ENCODE data around the gene GID4. TPM values are rescaled to one million over a fixed set of nuclear protein-coding genes. Genes with fewer than 3 reads are reported as not detected.

The GID4 gene
- total RNA-seq, 1 donor from 2014 or later, result 8.3 TPM

- no peak for DNase-seq (ENCODE audit: low spot score in 2 of 2)
- intact Hi-C loops (cut with DNase I), result no loop called here
- no peaks in the 10 kb centered on the region for H3K4me1 ChIP-seq
- H3K36me3 ChIP-seq, result peaks cover 8 to 28% of the 10 kb centered on the region in 2 donors
- H3K27me3 ChIP-seq, result no peaks in the 10 kb centered on the region
- no peak overlapping the region for H3K4me3 ChIP-seq
- TF ChIP-seq CTCF (IDR thresholded peaks at IDR 0.05), result no peak
- H3K27ac ChIP-seq, result no peak overlapping the region
- no peaks in the 10 kb centered on the region for H3K9me3 ChIP-seq
Measured at GRCh38 chr17:18017958-18018357, 21.2 kb upstream of the GID4 start.

GRCh38 chr17:18018411-18018921 is 20.7 kb upstream of the GID4 start:
- no peaks in the 10 kb centered on the region for H3K4me1 ChIP-seq
- TF ChIP-seq CTCF (IDR thresholded peaks at IDR 0.05), result no peak
- H3K27ac ChIP-seq, result no peak overlapping the region
- intact Hi-C loops (cut with DNase I), result no loop called here
- no peaks in the 10 kb centered on the region for H3K9me3 ChIP-seq
- no peaks in the 10 kb centered on the region for H3K27me3 ChIP-seq
- peaks cover 8 to 28% of the 10 kb centered on the region in 2 donors for H3K36me3 ChIP-seq
- H3K4me3 ChIP-seq, result no peak overlapping the region
- DNase-seq (ENCODE audit: low spot score in 2 of 2), result no peak

- DNase-seq (ENCODE audit: low spot score in 2 of 2), result no peak
- Histone ChIP-seq H3K4me1 (no peaks in the 10 kb centered on the region), H3K36me3 (peaks cover 14 to 35% of the 10 kb centered on the region in 2 donors), H3K4me3 (no peak overlapping the region), H3K27me3 (no peaks in the 10 kb centered on the region), H3K27ac (no peak overlapping the region), H3K9me3 (no peaks in the 10 kb centered on the region)
- intact Hi-C loops (cut with DNase I), result no loop called here
- TF ChIP-seq CTCF (IDR thresholded peaks at IDR 0.05), result no peak
Measured at GRCh38 chr17:18019838-18020154, 19.4 kb upstream of the GID4 start.

- Histone ChIP-seq H3K36me3 (peaks cover 9 to 29% of the 10 kb centered on the region in 2 donors), H3K4me3 (no peak overlapping the region), H3K27ac (no peak overlapping the region), H3K9me3 (no peaks in the 10 kb centered on the region), H3K4me1 (no peaks in the 10 kb centered on the region), H3K27me3 (no peaks in the 10 kb centered on the region)
- no peak for DNase-seq (ENCODE audit: low spot score in 2 of 2)
- intact Hi-C loops (cut with DNase I), result no loop called here
- no peak for TF ChIP-seq CTCF (IDR thresholded peaks at IDR 0.05)
Measured at GRCh38 chr17:18020971-18021370, 18.2 kb upstream of the GID4 start.

- Histone ChIP-seq H3K27me3 (no peaks in the 10 kb centered on the region), H3K4me3 (no peak overlapping the region), H3K9me3 (no peaks in the 10 kb centered on the region), H3K4me1 (no peaks in the 10 kb centered on the region), H3K36me3 (peaks cover 8 to 29% of the 10 kb centered on the region in 2 donors), H3K27ac (no peak overlapping the region)
- DNase-seq (ENCODE audit: low spot score in 2 of 2), result peak in 1 of 2 donors; percentile 44
- TF ChIP-seq CTCF (IDR thresholded peaks at IDR 0.05), result no peak
- intact Hi-C loops (cut with DNase I), result no loop called here
Measured at GRCh38 chr17:18021372-18021771, 17.8 kb upstream of the GID4 start.

Data from ascending aorta (tissue), 2 donors.